Sigmoid colon (tissue), 7 donors: Measurements from ENCODE around the gene KCNH5. TPM values are rescaled to one million over a fixed set of nuclear protein-coding genes. Genes with fewer than 3 reads are reported as not detected.

Experiments used
- DNase-seq: peaks from one replicate; pipeline ENCODE4 v3.0.0-alpha.2; 2019
- H3K27ac ChIP-seq, 4 donors: fragments of 200-600 bp; sonication (generic); one replicate each; pipeline ENCODE4 v1.5.1; 2016 to 2019; ENCODE audit warnings: mild to moderate bottlenecking in 1 of 4
- H3K27me3 ChIP-seq, 3 donors: fragments of 200-600 bp; sonication (generic); one replicate each; pipeline ENCODE4 v1.5.1; 2019; ENCODE audit warnings: mild to moderate bottlenecking in 1 of 3
- H3K36me3 ChIP-seq, 4 donors: fragments of 200-600 bp; sonication (generic); one replicate each; pipeline ENCODE4 v1.5.1; 2016 to 2019
- H3K4me1 ChIP-seq, 4 donors: fragments of 200-600 bp; sonication (generic); one replicate each; pipeline ENCODE4 v1.5.1; 2017 to 2019
- H3K4me3 ChIP-seq, 4 donors: fragments of 200-600 bp; sonication (generic); one replicate each; pipeline ENCODE4 v1.5.1; 2017 to 2019; ENCODE audit warnings: mild to moderate bottlenecking in 2 of 4, moderate library complexity in 1 of 4
- H3K9me3 ChIP-seq, 4 donors: fragments of 200-600 bp in 3 of 4; sonication (generic) in 3 of 4; one replicate each; pipeline versions ENCODE4 v1.5.1 to v1.6.1; 2013 to 2019
- CTCF ChIP-seq, 4 experiments: fragments of 450-650 bp in 3 of 4; fragments of 200-600 bp in 1 of 4; IDR thresholded peaks; one replicate each; pipeline ENCODE4 v1.5.1; 2016 to 2019; ENCODE audit warnings: antibody characterized with exemption in 4 of 4, mild to moderate bottlenecking in 3 of 4, moderate library complexity in 2 of 4
- EP300 ChIP-seq, 4 donors: sonication (generic); formaldehyde crosslinking; IDR thresholded peaks; one replicate each; pipeline ENCODE4 v1.6.1; 2017; ENCODE audit warnings: antibody characterized with exemption in 4 of 4
- POLR2A ChIP-seq, 2 donors: fragments of 450-650 bp; IDR thresholded peaks; one replicate each; pipeline ENCODE4 v1.6.1; 2016; ENCODE audit warnings: antibody characterized with exemption in 2 of 2, mild to moderate bottlenecking in 2 of 2, moderate library complexity in 2 of 2
- POLR2AphosphoS5 ChIP-seq, 4 donors: sonication (generic); formaldehyde crosslinking; IDR thresholded peaks; one replicate each; pipeline ENCODE4 v1.6.1; 2017; ENCODE audit warnings: antibody characterized with exemption in 4 of 4
- WGBS, 2 donors: extraction: QIAGEN DNeasy Blood & Tissue Kit; methylation state at CpG; one replicate each; pipeline ENCODE4 v1.1.7; 2013; 5-methylcytosine and 5-hydroxymethylcytosine counted together
- intact Hi-C: fragments of 100-400 bp; cut with DNase I; formaldehyde crosslinking; loops from one replicate; pipeline ENCODE4 v1.15.1; 2023
- polyA plus RNA-seq, 3 donors: library from polyadenylated mRNA; stranded (reverse); fragments of 200-250 nt; gene quantifications; one replicate each; pipeline ENCODE4 v1.2.3, GENCODE V29; 2013
- total RNA-seq, 4 donors: library from RNA; depleted of rRNA; stranded (reverse); fragments of >200 nt; gene quantifications; one replicate each; pipeline ENCODE4 v1.1.0, GENCODE V29; 2016
- donor health status: healthy with polysubstance abuse.
- donor health status: Bipolar disorder and iron deficiency.
- donor health status: healthy.

KCNH5 gene
- total and polyA plus RNA-seq, 7 donors, result 0.09 to 0.36 (median 0.27) TPM; not detected in 2

- no peaks in the 10 kb centered on the region for H3K36me3 ChIP-seq
- H3K4me1 ChIP-seq, result peaks cover 0 to 4% (median 0%) of the 10 kb centered on the region in 4 donors
- DNase-seq, result no peak
- no peaks in the 10 kb centered on the region for H3K27me3 ChIP-seq
- H3K9me3 ChIP-seq, result no peaks in the 10 kb centered on the region
- intact Hi-C loops, result no loop called here
- TF ChIP-seq POLR2A (IDR thresholded peaks at IDR 0.05), result no peak
- TF ChIP-seq CTCF (IDR thresholded peaks at IDR 0.05), result no peak
- no peak for TF ChIP-seq EP300 (IDR thresholded peaks at IDR 0.05)
- no peak for TF ChIP-seq POLR2AphosphoS5 (IDR thresholded peaks at IDR 0.05)
- H3K27ac ChIP-seq, result no peak overlapping the region
- no peak overlapping the region for H3K4me3 ChIP-seq
- WGBS, 2 donors, result 74 to 82% methylated on average over 4 of the region's 4 CpGs
Observed at GRCh38 chr14:62889364-62889763, 155.9 kb downstream of the KCNH5 start.

- H3K27ac ChIP-seq, result no peak overlapping the region
- 81 to 82% methylated on average over 1 of the region's 1 CpG for WGBS, 2 donors
- no peak for TF ChIP-seq CTCF (IDR thresholded peaks at IDR 0.05)
- TF ChIP-seq EP300 (IDR thresholded peaks at IDR 0.05), result no peak
- TF ChIP-seq POLR2AphosphoS5 (IDR thresholded peaks at IDR 0.05), result no peak
- no peak for TF ChIP-seq POLR2A (IDR thresholded peaks at IDR 0.05)
- H3K9me3 ChIP-seq, result no peaks in the 10 kb centered on the region
- intact Hi-C loops, result no loop called here
- no peak overlapping the region for H3K4me3 ChIP-seq
- H3K36me3 ChIP-seq, result no peaks in the 10 kb centered on the region
- H3K27me3 ChIP-seq, result no peaks in the 10 kb centered on the region
- DNase-seq, result no peak
- peaks cover 0 to 4% (median 0%) of the 10 kb centered on the region in 4 donors for H3K4me1 ChIP-seq
Observed at GRCh38 chr14:62886461-62886860, 158.8 kb downstream of the KCNH5 start.

- H3K36me3 ChIP-seq, result no peaks in the 10 kb centered on the region
- H3K4me1 ChIP-seq, result peaks cover 0 to 4% (median 0%) of the 10 kb centered on the region in 4 donors
- no peaks in the 10 kb centered on the region for H3K9me3 ChIP-seq
- intact Hi-C loops, result no loop called here
- TF ChIP-seq CTCF (IDR thresholded peaks at IDR 0.05) (no peak), EP300 (IDR thresholded peaks at IDR 0.05) (no peak), POLR2AphosphoS5 (IDR thresholded peaks at IDR 0.05) (no peak), POLR2A (IDR thresholded peaks at IDR 0.05) (no peak)
- no peak overlapping the region for H3K27ac ChIP-seq
- WGBS, 2 donors, result 64 to 76% methylated on average over 2 of the region's 2 CpGs
- no peaks in the 10 kb centered on the region for H3K27me3 ChIP-seq
- H3K4me3 ChIP-seq, result no peak overlapping the region
- no peak for DNase-seq
Observed at GRCh38 chr14:62885451-62885850, 159.8 kb downstream of the KCNH5 start.

GRCh38 chr14:62882967-62883366 lies 162.3 kb downstream of the KCNH5 start:
- Histone ChIP-seq H3K27me3 (no peaks in the 10 kb centered on the region), H3K36me3 (no peaks in the 10 kb centered on the region), H3K4me3 (no peak overlapping the region), H3K27ac (no peak overlapping the region), H3K9me3 (no peaks in the 10 kb centered on the region), H3K4me1 (no peaks in the 10 kb centered on the region)
- DNase-seq, result no peak
- TF ChIP-seq CTCF (IDR thresholded peaks at IDR 0.05), result no peak
- TF ChIP-seq POLR2A (IDR thresholded peaks at IDR 0.05), result no peak
- no peak for TF ChIP-seq EP300 (IDR thresholded peaks at IDR 0.05)
- TF ChIP-seq POLR2AphosphoS5 (IDR thresholded peaks at IDR 0.05), result no peak
- WGBS, 2 donors, result 78 to 82% methylated on average over 2 of the region's 2 CpGs
- intact Hi-C loops, result no loop called here

- H3K36me3 ChIP-seq, result no peaks in the 10 kb centered on the region
- H3K4me3 ChIP-seq, result no peak overlapping the region
- no peaks in the 10 kb centered on the region for H3K27me3 ChIP-seq
- no peak overlapping the region for H3K27ac ChIP-seq
- no peaks in the 10 kb centered on the region for H3K4me1 ChIP-seq
- TF ChIP-seq CTCF (IDR thresholded peaks at IDR 0.05) (no peak), POLR2AphosphoS5 (IDR thresholded peaks at IDR 0.05) (no peak), POLR2A (IDR thresholded peaks at IDR 0.05) (no peak), EP300 (IDR thresholded peaks at IDR 0.05) (no peak)
- intact Hi-C loops, result no loop called here
- DNase-seq, result no peak
- no peaks in the 10 kb centered on the region for H3K9me3 ChIP-seq
- WGBS, 2 donors, result 92 to 96% methylated on average over 1 of the region's 1 CpG
Observed at GRCh38 chr14:62866376-62866775, 178.9 kb downstream of the KCNH5 start.
